GM12878 (cell line): ENCODE data around the gene PSMD13. TPM values are rescaled to one million over a fixed set of nuclear protein-coding genes. Genes with fewer than 3 reads are reported as not detected.

Experiments
- BHLHE40 ChIP-seq, 2 experiments: fragments of 450-650 bp in 1 of 2; IDR thresholded peaks; 2 replicates each; pipeline ENCODE4 v1.6.1; 2011 to 2017; ENCODE audit warnings: low read depth in 2 of 2, borderline replicate concordance in 1 of 2, improper control_type of control experiment in 1 of 2, low read length in 1 of 2, mild to moderate bottlenecking in 1 of 2
- E2F4 ChIP-seq: IDR thresholded peaks from 2 replicates; pipeline ENCODE4 v1.6.1; 2012; ENCODE audit warnings: low read depth, low read length, improper control_type of control experiment
- ELK1 ChIP-seq: IDR thresholded peaks from 2 replicates; pipeline ENCODE4 v1.6.1; 2012; ENCODE audit warnings: low read depth, low read length, improper control_type of control experiment
- ETV6 ChIP-seq, 2 experiments: fragments of 450-650 bp in 1 of 2; IDR thresholded peaks in 1 of 2; conservative IDR thresholded peaks in 1 of 2; 2 replicates each; pipeline ENCODE4 v1.6.1; 2014; ENCODE audit warnings: antibody characterized with exemption in 1 of 2, borderline replicate concordance in 1 of 2, low read depth in 1 of 2, mild to moderate bottlenecking in 1 of 2, moderate library complexity in 1 of 2
- GABPA ChIP-seq: IDR thresholded peaks from 2 replicates; pipeline ENCODE4 v1.6.1; 2014; ENCODE audit warnings: antibody characterized with exemption, low read depth, mild to moderate bottlenecking, inconsistent platforms
- GATAD2B ChIP-seq: fragments of 450-650 bp; conservative IDR thresholded peaks from 2 replicates; pipeline ENCODE4 v1.6.1; 2017; ENCODE audit warnings: low read depth, mild to moderate bottlenecking, moderate library complexity
- HCFC1 ChIP-seq: fragments of 150-350 bp; IDR thresholded peaks from 2 replicates; pipeline ENCODE4 v1.6.1; 2014; ENCODE audit warnings: low read length
- HDGF ChIP-seq: fragments of 450-650 bp; IDR thresholded peaks from 2 replicates; pipeline ENCODE4 v1.6.1; 2016; ENCODE audit warnings: antibody characterized with exemption
- KLF5 ChIP-seq: fragments of 450-650 bp; IDR thresholded peaks from 2 replicates; pipeline ENCODE4 v1.6.1; 2014; ENCODE audit warnings: mild to moderate bottlenecking; ENCODE audit not compliant: partially characterized antibody
- MTA2 ChIP-seq: fragments of 450-650 bp; IDR thresholded peaks from 2 replicates; pipeline ENCODE4 v1.6.1; 2016; ENCODE audit warnings: low read depth, mild to moderate bottlenecking, moderate library complexity
- NR2C1 ChIP-seq: fragments of 450-650 bp; IDR thresholded peaks from 2 replicates; pipeline ENCODE4 v1.6.1; 2017; ENCODE audit warnings: antibody characterized with exemption, mild to moderate bottlenecking, moderate library complexity
- NR2F1 ChIP-seq: fragments of 450-650 bp; conservative IDR thresholded peaks from 2 replicates; pipeline ENCODE4 v1.6.1; 2017; ENCODE audit warnings: mild to moderate bottlenecking
- POLR2AphosphoS5 ChIP-seq: IDR thresholded peaks from 2 replicates; pipeline ENCODE4 v1.6.1; 2011; ENCODE audit warnings: mild to moderate bottlenecking, low read length, inconsistent platforms
- RFX5 ChIP-seq: IDR thresholded peaks from 2 replicates; pipeline ENCODE4 v1.6.1; 2011; ENCODE audit warnings: low read depth, low read length, improper control_type of control experiment
- SIX5 ChIP-seq: IDR thresholded peaks from 2 replicates; pipeline ENCODE4 v1.6.1; 2011; ENCODE audit warnings: mild to moderate bottlenecking, low read depth, low read length, moderate library complexity; ENCODE audit not compliant: severe bottlenecking
- SRF ChIP-seq, 2 experiments: IDR thresholded peaks; 2 replicates each; pipeline ENCODE4 v1.6.1; 2011; ENCODE audit warnings: low read depth in 2 of 2, low read length in 2 of 2, mild to moderate bottlenecking in 1 of 2, moderate library complexity in 1 of 2
- SUPT20H ChIP-seq: IDR thresholded peaks from 2 replicates; pipeline ENCODE4 v1.6.1; 2011; ENCODE audit warnings: low read depth, mild to moderate bottlenecking, low read length, moderate library complexity, borderline replicate concordance; ENCODE audit not compliant: control insufficient read depth
- TARDBP ChIP-seq: IDR thresholded peaks from 2 replicates; pipeline ENCODE4 v1.6.1; 2016; ENCODE audit warnings: borderline replicate concordance
- ZBED1 ChIP-seq: IDR thresholded peaks from 2 replicates; pipeline ENCODE4 v1.6.1; 2016; ENCODE audit warnings: borderline replicate concordance
- ZNF274 ChIP-seq: IDR thresholded peaks from one replicate; pipeline ENCODE4 v1.8.0; 2011; ENCODE audit not compliant: insufficient read length, insufficient read depth
- polyA plus RNA-seq, 11 experiments: library from polyadenylated mRNA; depleted of rRNA in 4 of 11; unstranded in 6 of 11; stranded (reverse) in 5 of 11; fragments of >200 nt; fragmentation: Nextera tagmentation in 4 of 11; fragmentation: Illumina TruSeq in 1 of 11; extraction: Ambion mirVana in 4 of 11; extraction: Trizol in 1 of 11; gene quantifications; 1 replicate in 1 of 11; 2 replicates in 10 of 11; pipeline versions ENCODE4 v1.2.1 to v1.2.3, GENCODE V29; 2011 to 2016; ENCODE audit warnings: inconsistent platforms in 2 of 11, missing spikeins in 2 of 11, low read depth in 1 of 11
- total RNA-seq, 4 experiments: library from RNA; depleted of rRNA in 3 of 4; stranded (reverse); fragments of >200 nt in 3 of 4; fragmentation: Illumina TruSeq in 1 of 4; extraction: Trizol in 1 of 4; gene quantifications; 2 replicates each; pipeline versions ENCODE4 v1.2.1 to v1.2.3, GENCODE V29; 2013 to 2021
- TF ChIP-seq, protein P1 (sequence below): fragments of 450-650 bp; IDR thresholded peaks from 2 replicates; pipeline ENCODE4 v1.6.1; 2017; ENCODE audit warnings: mild to moderate bottlenecking, moderate library complexity
- TF ChIP-seq, protein P2 (sequence below): fragments of 450-650 bp; IDR thresholded peaks from 2 replicates; pipeline ENCODE4 v1.6.1; 2017; ENCODE audit warnings: mild to moderate bottlenecking, low read depth, inconsistent platforms; ENCODE audit not compliant: poor library complexity, severe bottlenecking

The PSMD13 gene
- total and polyA plus RNA-seq, 10 of the 15 experiments (the other 5 are each of a cell fraction or from before 2014, with no cell fraction given) = 141 to 303 (median 177) TPM

DNA sequence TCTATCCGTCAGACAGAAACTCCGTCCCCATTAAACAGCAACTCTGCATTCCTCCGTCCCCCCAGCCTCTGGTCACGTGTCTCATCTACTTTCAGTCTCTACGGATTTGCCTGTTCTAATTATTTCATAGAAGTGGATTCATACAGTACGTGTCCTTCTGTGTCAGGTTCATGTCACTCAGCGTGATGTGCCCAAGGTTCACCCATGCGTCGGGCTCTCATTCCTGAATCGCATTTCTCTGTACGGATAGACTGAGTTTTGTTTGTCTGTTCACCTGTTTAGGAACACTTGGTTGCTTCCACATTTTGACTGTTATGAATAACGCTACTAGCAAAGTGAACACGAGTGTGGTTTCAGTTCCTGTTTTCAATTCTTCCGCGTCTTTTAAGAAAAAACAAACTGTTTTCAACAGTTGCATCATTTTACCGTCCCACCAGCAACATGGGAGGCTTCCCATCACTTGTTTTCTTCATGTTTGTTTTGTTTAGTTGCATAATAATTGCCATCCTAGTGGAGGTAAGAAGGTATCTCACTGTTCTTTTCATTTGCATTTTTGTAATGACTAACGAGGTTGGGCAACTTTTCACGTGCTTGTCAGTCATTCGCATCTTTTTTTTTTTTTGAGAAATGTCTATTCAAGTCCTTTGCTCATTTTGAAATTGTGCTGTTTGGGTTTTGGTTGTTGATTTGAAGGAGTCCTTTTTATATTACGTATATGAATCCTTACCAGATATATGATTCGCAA lies 32.5 kb downstream of the PSMD13 start (continued):
- TF ChIP-seq, protein P1, sequence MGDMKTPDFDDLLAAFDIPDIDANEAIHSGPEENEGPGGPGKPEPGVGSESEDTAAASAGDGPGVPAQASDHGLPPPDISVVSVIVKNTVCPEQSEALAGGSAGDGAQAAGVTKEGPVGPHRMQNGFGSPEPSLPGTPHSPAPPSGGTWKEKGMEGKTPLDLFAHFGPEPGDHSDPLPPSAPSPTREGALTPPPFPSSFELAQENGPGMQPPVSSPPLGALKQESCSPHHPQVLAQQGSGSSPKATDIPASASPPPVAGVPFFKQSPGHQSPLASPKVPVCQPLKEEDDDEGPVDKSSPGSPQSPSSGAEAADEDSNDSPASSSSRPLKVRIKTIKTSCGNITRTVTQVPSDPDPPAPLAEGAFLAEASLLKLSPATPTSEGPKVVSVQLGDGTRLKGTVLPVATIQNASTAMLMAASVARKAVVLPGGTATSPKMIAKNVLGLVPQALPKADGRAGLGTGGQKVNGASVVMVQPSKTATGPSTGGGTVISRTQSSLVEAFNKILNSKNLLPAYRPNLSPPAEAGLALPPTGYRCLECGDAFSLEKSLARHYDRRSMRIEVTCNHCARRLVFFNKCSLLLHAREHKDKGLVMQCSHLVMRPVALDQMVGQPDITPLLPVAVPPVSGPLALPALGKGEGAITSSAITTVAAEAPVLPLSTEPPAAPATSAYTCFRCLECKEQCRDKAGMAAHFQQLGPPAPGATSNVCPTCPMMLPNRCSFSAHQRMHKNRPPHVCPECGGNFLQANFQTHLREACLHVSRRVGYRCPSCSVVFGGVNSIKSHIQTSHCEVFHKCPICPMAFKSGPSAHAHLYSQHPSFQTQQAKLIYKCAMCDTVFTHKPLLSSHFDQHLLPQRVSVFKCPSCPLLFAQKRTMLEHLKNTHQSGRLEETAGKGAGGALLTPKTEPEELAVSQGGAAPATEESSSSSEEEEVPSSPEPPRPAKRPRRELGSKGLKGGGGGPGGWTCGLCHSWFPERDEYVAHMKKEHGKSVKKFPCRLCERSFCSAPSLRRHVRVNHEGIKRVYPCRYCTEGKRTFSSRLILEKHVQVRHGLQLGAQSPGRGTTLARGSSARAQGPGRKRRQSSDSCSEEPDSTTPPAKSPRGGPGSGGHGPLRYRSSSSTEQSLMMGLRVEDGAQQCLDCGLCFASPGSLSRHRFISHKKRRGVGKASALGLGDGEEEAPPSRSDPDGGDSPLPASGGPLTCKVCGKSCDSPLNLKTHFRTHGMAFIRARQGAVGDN = no peak; the same call in 1 of the 2 replicates
- TF ChIP-seq NR2F1 (peak; percentile 53; the same call in 1 of the 2 replicates), BHLHE40 (IDR thresholded peaks at IDR 0.05; ENCODE audit: borderline replicate concordance in 1 of 2, low read depth in 2 of 2, low read length in 1 of 2) (peak; percentile 90 to 94), GABPA (peak; percentile 59; the same call in 1 of the 2 replicates), SRF (IDR thresholded peaks at IDR 0.05; ENCODE audit: low read depth in 2 of 2, low read length in 2 of 2) (peak in 1 of 2 experiments; percentile 73; a peak in 2 of 4 replicates), HCFC1 (no peak), ZBED1 (peak; percentile 75; the same call in 1 of the 2 replicates), TARDBP (no peak), ELK1 (no peak), SIX5 (no peak), POLR2AphosphoS5 (peak; percentile 92), GATAD2B (no peak; the same call in 1 of the 2 replicates), NR2C1 (no peak), KLF5 (peak; percentile 91), ETV6 (conservative IDR thresholded peaks at IDR 0.05 in 1 of 2, IDR thresholded peaks at IDR 0.05 in 1 of 2; ENCODE audit: borderline replicate concordance in 1 of 2, low read depth in 1 of 2) (peak in 1 of 2 experiments; percentile 86; a peak in 1 of 4 replicates), ZNF274 (no peak), MTA2 (peak; percentile 92), RFX5 (no peak), E2F4 (no peak), SUPT20H (no peak), HDGF (no peak)
- TF ChIP-seq, protein P2, sequence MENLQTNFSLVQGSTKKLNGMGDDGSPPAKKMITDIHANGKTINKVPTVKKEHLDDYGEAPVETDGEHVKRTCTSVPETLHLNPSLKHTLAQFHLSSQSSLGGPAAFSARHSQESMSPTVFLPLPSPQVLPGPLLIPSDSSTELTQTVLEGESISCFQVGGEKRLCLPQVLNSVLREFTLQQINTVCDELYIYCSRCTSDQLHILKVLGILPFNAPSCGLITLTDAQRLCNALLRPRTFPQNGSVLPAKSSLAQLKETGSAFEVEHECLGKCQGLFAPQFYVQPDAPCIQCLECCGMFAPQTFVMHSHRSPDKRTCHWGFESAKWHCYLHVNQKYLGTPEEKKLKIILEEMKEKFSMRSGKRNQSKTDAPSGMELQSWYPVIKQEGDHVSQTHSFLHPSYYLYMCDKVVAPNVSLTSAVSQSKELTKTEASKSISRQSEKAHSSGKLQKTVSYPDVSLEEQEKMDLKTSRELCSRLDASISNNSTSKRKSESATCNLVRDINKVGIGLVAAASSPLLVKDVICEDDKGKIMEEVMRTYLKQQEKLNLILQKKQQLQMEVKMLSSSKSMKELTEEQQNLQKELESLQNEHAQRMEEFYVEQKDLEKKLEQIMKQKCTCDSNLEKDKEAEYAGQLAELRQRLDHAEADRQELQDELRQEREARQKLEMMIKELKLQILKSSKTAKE = peak; percentile 96
